ENCODE measurements around the gene FAM110C.

GRCh38 chr2:19505-19904 is 26.8 kb downstream of the FAM110C start:
- no peak for TF ChIP-seq KLF9 (tag by site-specific recombination; IDR thresholded peaks at IDR 0.05; ENCODE audit: low read depth)
- TF ChIP-seq ZNF645 (tag by site-specific recombination; IDR thresholded peaks at IDR 0.05): no peak
- no peak for TF ChIP-seq CTCF (tag by site-specific recombination; IDR thresholded peaks at IDR 0.05)
- TF ChIP-seq HOXA7 (CRISPR knock-in tag; IDR thresholded peaks at IDR 0.05; ENCODE audit: borderline replicate concordance): no peak
